ENCODE results near the gene KLF7. TPM values are rescaled to one million over a fixed set of nuclear protein-coding genes. Genes with fewer than 3 reads are reported as not detected.

Gene KLF7
- total and polyA plus RNA-seq, 4 donors, result 1.9 to 11.5 (median 4.5) TPM

DNA sequence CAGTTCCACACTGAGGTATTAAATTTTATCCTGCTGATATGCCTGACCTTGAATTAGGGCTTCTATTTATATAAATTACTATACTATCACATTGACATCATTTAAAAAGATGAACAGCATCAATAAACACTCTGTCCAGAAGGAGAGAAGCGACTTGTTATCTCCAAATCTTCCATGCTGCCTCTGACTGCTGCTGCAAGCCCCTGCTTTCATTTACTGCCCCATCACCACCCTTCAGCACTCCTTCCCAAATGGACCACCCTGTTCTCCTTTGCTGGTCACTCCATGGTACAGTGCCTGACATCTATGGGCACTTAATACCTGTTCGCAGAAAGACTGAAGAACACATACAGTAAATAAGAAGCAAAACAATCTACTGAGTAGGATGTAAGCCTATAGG lies 48.1 kb downstream of the KLF7 start:
- no peak for TF ChIP-seq RAD21 (IDR thresholded peaks at IDR 0.05)
- TF ChIP-seq TAF1 (conservative IDR thresholded peaks at IDR 0.05), result no peak
- no peak for TF ChIP-seq SP1 (IDR thresholded peaks at IDR 0.05)
- TF ChIP-seq HNF4G (IDR thresholded peaks at IDR 0.05), result no peak
- TF ChIP-seq, protein P1, sequence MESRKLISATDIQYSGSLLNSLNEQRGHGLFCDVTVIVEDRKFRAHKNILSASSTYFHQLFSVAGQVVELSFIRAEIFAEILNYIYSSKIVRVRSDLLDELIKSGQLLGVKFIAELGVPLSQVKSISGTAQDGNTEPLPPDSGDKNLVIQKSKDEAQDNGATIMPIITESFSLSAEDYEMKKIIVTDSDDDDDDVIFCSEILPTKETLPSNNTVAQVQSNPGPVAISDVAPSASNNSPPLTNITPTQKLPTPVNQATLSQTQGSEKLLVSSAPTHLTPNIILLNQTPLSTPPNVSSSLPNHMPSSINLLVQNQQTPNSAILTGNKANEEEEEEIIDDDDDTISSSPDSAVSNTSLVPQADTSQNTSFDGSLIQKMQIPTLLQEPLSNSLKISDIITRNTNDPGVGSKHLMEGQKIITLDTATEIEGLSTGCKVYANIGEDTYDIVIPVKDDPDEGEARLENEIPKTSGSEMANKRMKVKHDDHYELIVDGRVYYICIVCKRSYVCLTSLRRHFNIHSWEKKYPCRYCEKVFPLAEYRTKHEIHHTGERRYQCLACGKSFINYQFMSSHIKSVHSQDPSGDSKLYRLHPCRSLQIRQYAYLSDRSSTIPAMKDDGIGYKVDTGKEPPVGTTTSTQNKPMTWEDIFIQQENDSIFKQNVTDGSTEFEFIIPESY (IDR thresholded peaks at IDR 0.05), result no peak
- TF ChIP-seq, protein P2, sequence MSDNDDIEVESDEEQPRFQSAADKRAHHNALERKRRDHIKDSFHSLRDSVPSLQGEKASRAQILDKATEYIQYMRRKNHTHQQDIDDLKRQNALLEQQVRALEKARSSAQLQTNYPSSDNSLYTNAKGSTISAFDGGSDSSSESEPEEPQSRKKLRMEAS (IDR thresholded peaks at IDR 0.05), result no peak
- Histone ChIP-seq H3K4me1 (ENCODE audit: control insufficient read depth in 4 of 4, insufficient read depth in 4 of 4, low read length in 3 of 4) (no peaks in the 10 kb centered on the region), H3K4me3 (ENCODE audit: low read depth in 1 of 3, low read length in 3 of 3) (no peak overlapping the region), H3K9me3 (ENCODE audit: control insufficient read depth in 4 of 4, low read length in 3 of 4) (no peaks in the 10 kb centered on the region), H3K9ac (ENCODE audit: low read depth in 1 of 2, low read length in 2 of 2) (no peak overlapping the region), H3K36me3 (ENCODE audit: control insufficient read depth in 4 of 4, insufficient read depth in 3 of 4, low read depth in 1 of 4, low read length in 3 of 4) (no peaks in the 10 kb centered on the region), H3K27me3 (ENCODE audit: control insufficient read depth in 4 of 4, insufficient read depth in 4 of 4, low read length in 3 of 4) (no peaks in the 10 kb centered on the region), H3K27ac (ENCODE audit: low read depth in 1 of 2, low read length in 2 of 2) (no peak overlapping the region)
- DNase-seq (ENCODE audit: low spot score), result no peak
- 93% methylated on average over 2 of the region's 2 CpGs for WGBS

DNA sequence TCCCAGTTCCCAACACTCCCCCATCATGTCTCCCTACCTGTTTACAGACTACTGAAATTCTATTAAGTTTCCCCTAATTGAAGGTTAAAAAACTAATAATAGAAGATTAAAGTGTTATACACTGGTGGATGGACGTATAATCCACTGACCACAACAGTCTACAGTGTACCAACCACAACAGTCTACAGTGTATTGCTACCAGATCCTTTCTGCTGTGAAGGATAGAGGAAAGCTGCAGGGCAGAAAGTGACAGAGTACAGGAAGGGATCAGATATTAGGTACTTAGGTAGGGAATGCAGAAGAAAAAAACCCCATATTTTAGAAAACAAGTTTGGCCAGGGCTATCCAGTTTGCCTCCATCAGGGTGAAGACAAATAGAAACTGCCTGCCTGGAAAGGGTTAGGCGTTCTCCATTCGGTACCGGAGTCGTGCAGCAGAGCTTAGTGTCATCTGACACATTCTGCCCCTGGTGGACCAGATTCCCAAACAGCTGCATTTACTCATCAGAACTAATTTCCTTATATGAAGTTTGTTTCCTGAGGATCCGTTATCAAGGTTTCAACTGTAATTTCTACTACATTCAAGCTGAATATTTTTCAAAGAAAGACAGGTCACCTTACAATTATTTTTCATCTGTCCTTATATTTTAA lies 49.9 kb downstream of the KLF7 start:
- no peaks in the 10 kb centered on the region for H3K9me3 ChIP-seq (ENCODE audit: control insufficient read depth in 4 of 4, low read length in 3 of 4)
- H3K4me3 ChIP-seq (ENCODE audit: low read depth in 1 of 3, low read length in 3 of 3), result no peak overlapping the region
- no peak overlapping the region for H3K9ac ChIP-seq (ENCODE audit: low read depth in 1 of 2, low read length in 2 of 2)
- no peak overlapping the region for H3K27ac ChIP-seq (ENCODE audit: low read depth in 1 of 2, low read length in 2 of 2)
- H3K27me3 ChIP-seq (ENCODE audit: control insufficient read depth in 4 of 4, insufficient read depth in 4 of 4, low read length in 3 of 4), result no peaks in the 10 kb centered on the region
- no peaks in the 10 kb centered on the region for H3K36me3 ChIP-seq (ENCODE audit: control insufficient read depth in 4 of 4, insufficient read depth in 3 of 4, low read depth in 1 of 4, low read length in 3 of 4)
- H3K4me1 ChIP-seq (ENCODE audit: control insufficient read depth in 4 of 4, insufficient read depth in 4 of 4, low read length in 3 of 4), result no peaks in the 10 kb centered on the region
- TF ChIP-seq, protein P3, sequence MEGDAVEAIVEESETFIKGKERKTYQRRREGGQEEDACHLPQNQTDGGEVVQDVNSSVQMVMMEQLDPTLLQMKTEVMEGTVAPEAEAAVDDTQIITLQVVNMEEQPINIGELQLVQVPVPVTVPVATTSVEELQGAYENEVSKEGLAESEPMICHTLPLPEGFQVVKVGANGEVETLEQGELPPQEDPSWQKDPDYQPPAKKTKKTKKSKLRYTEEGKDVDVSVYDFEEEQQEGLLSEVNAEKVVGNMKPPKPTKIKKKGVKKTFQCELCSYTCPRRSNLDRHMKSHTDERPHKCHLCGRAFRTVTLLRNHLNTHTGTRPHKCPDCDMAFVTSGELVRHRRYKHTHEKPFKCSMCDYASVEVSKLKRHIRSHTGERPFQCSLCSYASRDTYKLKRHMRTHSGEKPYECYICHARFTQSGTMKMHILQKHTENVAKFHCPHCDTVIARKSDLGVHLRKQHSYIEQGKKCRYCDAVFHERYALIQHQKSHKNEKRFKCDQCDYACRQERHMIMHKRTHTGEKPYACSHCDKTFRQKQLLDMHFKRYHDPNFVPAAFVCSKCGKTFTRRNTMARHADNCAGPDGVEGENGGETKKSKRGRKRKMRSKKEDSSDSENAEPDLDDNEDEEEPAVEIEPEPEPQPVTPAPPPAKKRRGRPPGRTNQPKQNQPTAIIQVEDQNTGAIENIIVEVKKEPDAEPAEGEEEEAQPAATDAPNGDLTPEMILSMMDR (IDR thresholded peaks at IDR 0.05; ENCODE audit: low read depth, low read length, missing input control), result no peak
- TF ChIP-seq, protein P1 (IDR thresholded peaks at IDR 0.05), result no peak
- TF ChIP-seq HNF4G (IDR thresholded peaks at IDR 0.05) (no peak), RAD21 (IDR thresholded peaks at IDR 0.05) (peak in 1 of 2 donors; percentile 37)
- 67% methylated on average over 6 of the region's 6 CpGs for WGBS
- no peak for DNase-seq (ENCODE audit: low spot score)

DNA sequence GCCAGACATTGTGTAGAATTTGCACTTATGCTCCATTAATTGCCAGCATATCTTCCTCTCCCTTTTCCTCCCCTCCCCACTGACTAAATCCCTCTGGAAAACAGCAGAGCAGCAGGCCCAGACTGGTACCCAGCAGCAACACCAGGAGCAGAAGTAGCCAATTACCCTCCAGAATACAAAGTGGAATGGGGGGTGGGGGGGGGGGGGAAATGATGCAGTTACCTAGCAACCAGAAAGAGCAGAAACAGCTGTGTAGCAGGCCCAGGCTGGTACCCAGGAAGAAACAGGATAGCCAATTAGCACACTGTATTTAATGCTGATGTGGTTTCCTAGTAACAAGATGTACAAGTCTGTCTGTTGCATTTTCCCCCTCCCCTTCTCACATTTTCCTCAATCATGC lies 52.3 kb downstream of the KLF7 start:
- H3K27me3 ChIP-seq (ENCODE audit: control insufficient read depth in 4 of 4, insufficient read depth in 4 of 4, low read length in 3 of 4), result no peaks in the 10 kb centered on the region
- H3K9ac ChIP-seq (ENCODE audit: low read depth in 1 of 2, low read length in 2 of 2), result no peak overlapping the region
- H3K27ac ChIP-seq (ENCODE audit: low read depth in 1 of 2, low read length in 2 of 2), result no peak overlapping the region
- no peak for DNase-seq (ENCODE audit: low spot score)
- no peak for TF ChIP-seq YY1 (IDR thresholded peaks at IDR 0.05)
- no peaks in the 10 kb centered on the region for H3K9me3 ChIP-seq (ENCODE audit: control insufficient read depth in 4 of 4, low read length in 3 of 4)
- H3K4me1 ChIP-seq (ENCODE audit: control insufficient read depth in 4 of 4, insufficient read depth in 4 of 4, low read length in 3 of 4), result no peaks in the 10 kb centered on the region
- H3K36me3 ChIP-seq (ENCODE audit: control insufficient read depth in 4 of 4, insufficient read depth in 3 of 4, low read depth in 1 of 4, low read length in 3 of 4), result no peaks in the 10 kb centered on the region
- H3K4me3 ChIP-seq (ENCODE audit: low read depth in 1 of 3, low read length in 3 of 3), result no peak overlapping the region

Data from liver (tissue), 9 donors.